A673 (cell line): ENCODE measurements around the gene DKK3.

ENCODE experiments used
- CTCF ChIP-seq: fragments of 300-800, 200-600 bp; sonication (generic); conservative IDR thresholded peaks from 2 replicates; pipeline ENCODE4 v1.5.1; 2017; ENCODE audit warnings: low read depth, mild to moderate bottlenecking, antibody characterized with exemption, low read length, moderate library complexity, mixed read lengths
- EZH2 ChIP-seq: fragments of 200-600 bp; sonication (generic); IDR thresholded peaks from 2 replicates; pipeline ENCODE4 v1.6.1; 2017; ENCODE audit warnings: borderline replicate concordance, low read depth, mild to moderate bottlenecking, mixed read lengths, antibody characterized with exemption, low read length; ENCODE audit not compliant: poor library complexity, severe bottlenecking

DNA sequence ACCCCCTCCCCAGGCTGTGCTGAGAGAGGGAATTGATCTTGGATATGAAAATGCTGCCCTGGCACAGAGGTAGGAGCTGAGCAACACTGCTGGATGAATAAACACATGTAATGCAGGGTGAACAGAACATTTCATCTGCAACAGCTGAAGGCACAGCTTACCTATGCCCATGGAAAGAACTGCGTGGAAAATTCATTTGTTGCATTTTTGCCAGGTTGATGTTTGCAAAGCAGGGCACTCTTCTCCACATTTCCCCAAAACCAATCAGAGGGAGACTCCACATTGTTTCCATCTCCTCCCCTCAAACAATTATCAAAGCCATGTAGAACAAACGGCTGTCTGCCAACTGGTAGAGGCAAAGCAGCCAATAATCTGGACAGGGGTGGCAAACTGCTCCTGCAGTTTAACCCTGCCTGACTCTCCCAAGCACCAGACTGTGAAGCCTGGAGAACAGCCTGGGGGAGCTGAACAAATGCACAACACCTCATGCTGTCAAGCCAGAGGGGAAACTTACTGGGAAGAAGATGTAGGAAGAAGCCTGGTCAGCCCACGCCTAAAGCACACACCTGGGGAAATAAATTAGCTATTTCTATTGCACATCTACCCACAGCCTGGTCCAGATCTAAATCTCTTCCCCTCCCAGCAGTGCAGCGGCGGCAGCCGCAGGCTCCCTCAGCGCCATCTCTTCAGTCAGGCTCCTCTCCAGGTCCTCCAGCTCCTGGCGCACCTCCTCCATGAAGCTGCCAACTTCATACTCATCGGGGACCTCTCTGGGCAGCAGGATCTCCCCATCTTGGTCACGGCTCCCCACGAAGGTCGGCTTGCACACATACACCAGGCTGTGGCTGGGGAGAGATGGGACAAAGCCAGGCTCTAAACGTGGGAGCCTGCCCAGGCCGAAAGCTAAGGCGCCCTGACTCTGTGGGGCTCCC is 44.3 kb downstream of the DKK3 start:
- no peak for TF ChIP-seq CTCF
- TF ChIP-seq EZH2: no peak
